Stomach (tissue), 4 donors: ENCODE measurements around the gene SLC24A1.

Experiments used
- CTCF ChIP-seq, 7 experiments: fragments of 450-650 bp in 4 of 7; fragments of 200-600 bp in 3 of 7; sonication (generic) in 3 of 7; IDR thresholded peaks; one replicate each; pipeline ENCODE4 v1.5.1; 2016 to 2019; ENCODE audit warnings: antibody characterized with exemption in 7 of 7, control low read depth in 2 of 7, mild to moderate bottlenecking in 1 of 7
- POLR2AphosphoS5 ChIP-seq, 3 donors: sonication (generic); formaldehyde crosslinking; IDR thresholded peaks; one replicate each; pipeline ENCODE4 v1.6.1; 2016; ENCODE audit warnings: antibody characterized with exemption in 3 of 3

- no peak for TF ChIP-seq CTCF (IDR thresholded peaks at IDR 0.05)
- no peak for TF ChIP-seq POLR2AphosphoS5 (IDR thresholded peaks at IDR 0.05)
Measured at GRCh38 chr15:65577129-65577996, 44.4 kb upstream of the SLC24A1 start.
